Breast epithelium (tissue), 3 donors: ENCODE results near the gene FERMT3.

Source experiments
- POLR2A ChIP-seq: fragments of 450-650 bp; IDR thresholded peaks from one replicate; pipeline ENCODE4 v1.6.1; 2016; ENCODE audit warnings: antibody characterized with exemption, mild to moderate bottlenecking, moderate library complexity
- POLR2AphosphoS5 ChIP-seq, 3 donors: sonication (generic); formaldehyde crosslinking; IDR thresholded peaks; one replicate each; pipeline ENCODE4 v1.6.1; 2017; ENCODE audit warnings: antibody characterized with exemption in 3 of 3
- TF ChIP-seq, protein P1 (sequence below), 3 donors: fragments of 450-650 bp; IDR thresholded peaks; one replicate each; pipeline ENCODE4 v1.5.1; 2016 to 2017; ENCODE audit warnings: antibody characterized with exemption in 3 of 3, mild to moderate bottlenecking in 3 of 3, moderate library complexity in 3 of 3

DNA sequence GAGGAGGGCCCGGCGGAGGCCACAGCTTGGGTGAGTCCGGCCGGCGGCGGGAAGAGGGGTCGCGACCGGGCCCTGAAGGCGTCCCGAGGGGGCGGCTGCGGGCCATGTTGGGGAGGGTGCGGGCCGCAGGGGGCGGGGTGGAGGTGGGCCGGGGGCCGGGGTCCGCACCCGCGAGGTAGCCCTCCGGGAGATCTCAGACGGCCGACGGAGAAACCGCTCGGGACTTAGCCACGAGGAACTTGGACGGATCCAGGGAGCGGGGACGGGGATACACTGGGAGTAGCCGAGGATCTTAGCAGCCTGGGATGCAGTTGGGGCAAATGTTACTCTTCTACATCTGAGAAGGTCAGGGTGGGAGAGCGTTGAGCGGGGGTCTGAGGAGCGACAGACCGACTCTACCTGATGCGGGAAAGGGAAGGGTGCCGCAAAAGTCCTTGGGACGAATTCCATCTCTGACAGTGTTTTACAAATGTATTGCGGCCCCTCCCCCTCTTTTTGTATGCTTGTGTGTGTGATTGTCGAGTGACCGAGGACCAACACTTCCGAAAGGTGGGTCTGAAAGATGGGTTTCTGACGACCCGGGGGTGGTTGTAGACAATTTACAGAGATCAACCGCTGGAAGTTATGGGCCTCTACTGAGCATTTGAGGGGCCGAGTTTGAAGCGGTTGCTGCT lies 19.9 kb upstream of the FERMT3 start:
- TF ChIP-seq POLR2A (no peak), POLR2AphosphoS5 (IDR thresholded peaks at IDR 0.05) (no peak)
- TF ChIP-seq, protein P1, sequence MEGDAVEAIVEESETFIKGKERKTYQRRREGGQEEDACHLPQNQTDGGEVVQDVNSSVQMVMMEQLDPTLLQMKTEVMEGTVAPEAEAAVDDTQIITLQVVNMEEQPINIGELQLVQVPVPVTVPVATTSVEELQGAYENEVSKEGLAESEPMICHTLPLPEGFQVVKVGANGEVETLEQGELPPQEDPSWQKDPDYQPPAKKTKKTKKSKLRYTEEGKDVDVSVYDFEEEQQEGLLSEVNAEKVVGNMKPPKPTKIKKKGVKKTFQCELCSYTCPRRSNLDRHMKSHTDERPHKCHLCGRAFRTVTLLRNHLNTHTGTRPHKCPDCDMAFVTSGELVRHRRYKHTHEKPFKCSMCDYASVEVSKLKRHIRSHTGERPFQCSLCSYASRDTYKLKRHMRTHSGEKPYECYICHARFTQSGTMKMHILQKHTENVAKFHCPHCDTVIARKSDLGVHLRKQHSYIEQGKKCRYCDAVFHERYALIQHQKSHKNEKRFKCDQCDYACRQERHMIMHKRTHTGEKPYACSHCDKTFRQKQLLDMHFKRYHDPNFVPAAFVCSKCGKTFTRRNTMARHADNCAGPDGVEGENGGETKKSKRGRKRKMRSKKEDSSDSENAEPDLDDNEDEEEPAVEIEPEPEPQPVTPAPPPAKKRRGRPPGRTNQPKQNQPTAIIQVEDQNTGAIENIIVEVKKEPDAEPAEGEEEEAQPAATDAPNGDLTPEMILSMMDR (IDR thresholded peaks at IDR 0.05), result no peak
